HG02970 (cell line): ENCODE results near the gene CTNND1.
"Not testable (repeated sequence)": the region's sequence is repeated elsewhere in the genome, so short reads cannot be mapped to it uniquely, and the experiment has no call there.

ENCODE experiments used
- ATAC-seq: cut with Tn5 transposase; IDR thresholded peaks from one replicate; pipeline ENCODE4 v1.9.1; 2021; ENCODE audit warnings: mild to moderate bottlenecking, moderate library complexity, moderate number of reproducible peaks; ENCODE audit not compliant: unreplicated experiment, low FRiP score

CTNND1 gene

DNA sequence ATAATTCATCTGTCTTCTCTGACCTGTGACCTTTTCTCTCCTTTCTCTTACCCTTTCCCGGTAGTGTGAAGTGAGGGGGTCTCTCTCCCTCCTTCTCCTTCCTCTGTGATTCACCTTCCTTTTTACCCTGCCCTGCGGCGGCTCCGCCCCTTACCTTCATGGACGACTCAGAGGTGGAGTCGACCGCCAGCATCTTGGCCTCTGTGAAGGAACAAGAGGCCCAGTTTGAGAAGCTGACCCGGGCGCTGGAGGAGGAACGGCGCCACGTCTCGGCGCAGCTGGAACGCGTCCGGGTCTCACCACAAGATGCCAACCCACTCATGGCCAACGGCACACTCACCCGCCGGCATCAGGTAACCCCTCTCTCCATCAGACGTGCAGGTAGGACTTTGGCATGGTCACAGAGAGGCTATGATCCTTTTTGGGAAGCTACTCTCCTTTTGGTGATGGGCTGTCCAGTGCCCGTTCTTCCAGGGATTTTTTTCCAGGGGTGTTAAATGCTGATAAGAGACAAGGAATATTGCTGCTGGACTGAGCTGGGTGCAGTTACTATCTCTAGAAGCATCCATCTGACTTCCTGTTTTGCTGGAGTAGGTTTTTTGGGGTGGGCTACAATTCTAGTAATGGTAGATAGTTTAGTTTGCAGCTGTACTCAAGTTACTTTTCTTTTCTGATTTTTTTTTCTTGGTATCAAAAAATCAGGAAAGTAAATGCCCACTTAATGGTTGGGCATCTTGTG lies 29.9 kb downstream of the CTNND1 start:
- ATAC-seq, result no peak

DNA sequence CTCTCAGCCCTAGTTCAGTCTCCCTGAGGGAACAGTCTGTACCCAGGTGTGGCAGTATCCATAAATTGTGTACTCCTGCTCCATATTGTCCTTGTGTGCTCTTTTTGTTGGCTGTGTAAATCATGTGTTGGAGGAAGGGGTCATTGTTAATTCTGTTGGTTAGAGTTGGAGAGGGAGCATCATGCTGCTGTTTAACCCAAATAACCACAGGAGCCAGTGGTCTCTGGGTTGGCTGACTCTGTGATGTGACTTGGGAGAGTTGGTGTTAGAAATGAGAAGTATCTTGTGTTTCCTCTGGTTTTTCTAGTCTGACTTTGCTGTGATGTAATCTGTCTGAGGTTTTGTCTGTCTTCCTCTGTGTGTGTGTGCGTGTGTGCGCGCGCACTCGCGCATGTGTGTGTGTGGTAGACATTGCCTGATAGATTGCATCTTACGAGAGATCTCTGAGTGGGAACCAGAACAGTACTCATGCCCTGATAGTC lies 30.5 kb downstream of the CTNND1 start:
- peak; percentile 49 for ATAC-seq

DNA sequence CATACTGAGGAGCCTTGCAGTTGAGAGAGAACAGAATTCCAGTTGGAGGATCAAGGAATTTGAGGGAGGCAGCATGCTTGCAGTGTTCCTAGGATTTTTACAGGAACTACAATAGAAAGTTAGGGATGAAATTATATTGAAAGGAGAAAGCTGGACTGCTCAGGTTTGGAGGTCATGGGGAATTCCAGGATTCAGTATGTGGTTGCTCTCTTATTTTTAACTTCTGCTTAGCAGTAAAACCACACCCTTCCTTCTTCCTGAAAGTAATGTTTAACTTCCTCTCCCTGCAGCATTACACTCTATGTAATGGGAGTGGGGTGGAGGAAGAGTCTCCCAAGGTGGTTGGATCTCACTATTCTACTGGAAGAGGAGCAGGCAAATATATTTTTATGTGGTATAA lies 31.3 kb downstream of the CTNND1 start:
- ATAC-seq, result no peak

DNA sequence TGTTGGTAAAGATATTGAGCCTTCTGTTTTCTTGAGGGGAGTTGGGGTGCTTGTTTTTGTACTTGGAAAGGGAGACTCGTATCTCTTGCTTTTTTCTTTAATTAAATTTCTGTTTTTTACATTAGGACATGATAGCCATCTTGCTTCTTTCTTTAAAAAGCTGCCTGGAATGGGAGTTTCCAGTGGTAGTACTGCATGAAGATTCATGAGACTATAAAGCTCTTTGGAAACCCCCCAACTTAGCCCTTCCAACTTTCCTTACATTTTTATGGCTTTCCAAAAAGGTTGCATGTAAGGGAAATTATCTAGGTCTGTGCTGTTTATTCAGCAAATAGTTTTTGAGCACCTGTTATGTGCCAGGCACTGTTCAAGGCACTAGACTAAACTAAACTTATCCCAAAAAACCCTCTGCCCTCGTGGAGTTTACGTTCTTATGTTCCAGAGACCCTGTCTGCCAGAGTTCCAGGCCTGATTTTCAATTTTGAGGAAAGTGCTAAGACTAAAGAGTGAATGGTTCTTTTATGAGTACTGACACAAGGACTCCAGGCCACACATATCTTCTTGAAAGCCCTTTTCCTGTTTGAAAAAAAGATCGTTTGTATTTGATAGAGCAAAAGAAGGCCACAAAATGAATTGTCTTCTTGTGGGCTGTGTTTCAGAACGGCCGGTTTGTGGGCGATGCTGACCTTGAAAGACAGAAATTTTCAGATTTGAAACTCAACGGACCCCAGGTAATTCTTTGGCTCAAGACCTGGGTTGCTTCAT lies 31.9 kb downstream of the CTNND1 start:
- no peak for ATAC-seq

DNA sequence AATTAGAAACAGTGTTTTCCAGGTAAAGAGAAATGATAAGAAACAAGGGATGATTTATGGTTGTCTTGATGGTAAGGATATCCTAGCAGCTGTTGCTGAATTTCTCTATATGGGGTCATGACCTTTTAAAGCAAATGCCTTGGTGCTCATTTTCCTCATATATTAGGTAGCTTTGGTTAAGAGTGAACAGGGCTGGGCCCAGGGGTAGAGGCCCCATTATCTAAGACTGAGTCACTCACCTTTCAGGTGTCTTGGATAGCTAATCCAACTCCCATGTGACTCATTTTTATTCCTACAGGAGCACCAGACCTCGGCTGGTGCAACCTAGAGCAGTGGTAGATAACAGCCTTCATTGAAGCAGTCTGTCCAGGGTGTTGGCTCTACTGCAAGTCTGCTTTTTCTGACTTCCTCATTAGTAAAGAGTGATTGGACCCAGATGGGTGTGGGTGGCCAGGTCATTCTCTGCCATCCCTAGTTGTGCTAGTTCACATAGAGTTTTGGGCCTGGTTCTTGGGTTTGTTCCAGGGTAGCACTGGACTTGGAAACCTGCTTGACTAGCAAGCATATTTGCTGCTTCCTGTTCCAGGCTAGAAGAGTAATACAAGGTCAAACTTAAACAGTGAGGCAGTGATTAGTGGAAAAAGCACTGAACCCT lies 37.4 kb downstream of the CTNND1 start:
- ATAC-seq, result no peak

DNA sequence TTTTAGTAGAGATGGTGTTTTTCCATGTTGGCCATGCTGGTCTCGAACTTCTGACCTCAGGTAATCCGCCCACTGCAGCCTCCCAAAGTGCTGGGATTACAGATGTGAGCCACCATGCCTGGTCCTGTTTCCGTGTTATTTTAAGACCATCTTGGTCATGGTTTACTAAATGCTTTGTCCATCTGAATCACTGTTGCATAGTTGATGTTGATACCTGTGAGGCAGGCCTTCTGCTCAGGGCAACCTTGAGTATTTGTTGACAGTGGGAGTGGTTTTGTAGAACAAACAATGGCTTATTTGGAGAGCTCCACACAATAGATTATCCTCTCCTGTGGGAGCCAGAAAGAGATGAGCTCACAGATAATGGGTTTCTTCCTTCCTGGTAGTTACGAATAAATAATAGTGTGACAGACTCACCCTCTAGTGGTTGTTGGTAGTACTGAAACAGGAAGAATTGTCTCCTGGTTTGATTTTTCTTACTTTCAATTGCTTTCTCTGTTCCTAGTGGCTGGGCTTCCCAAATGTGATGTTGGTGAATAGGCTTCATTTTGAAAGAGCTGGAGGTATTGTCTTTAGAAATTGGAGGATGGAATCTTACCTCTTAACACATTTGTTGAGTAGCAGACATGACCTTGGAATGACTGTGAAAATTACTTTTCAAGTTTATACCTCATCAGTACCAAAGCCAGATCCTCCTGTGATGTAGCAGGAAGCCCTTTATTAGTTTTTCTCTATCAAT lies 39.0 kb downstream of the CTNND1 start:
- peak; percentile 61 for ATAC-seq

DNA sequence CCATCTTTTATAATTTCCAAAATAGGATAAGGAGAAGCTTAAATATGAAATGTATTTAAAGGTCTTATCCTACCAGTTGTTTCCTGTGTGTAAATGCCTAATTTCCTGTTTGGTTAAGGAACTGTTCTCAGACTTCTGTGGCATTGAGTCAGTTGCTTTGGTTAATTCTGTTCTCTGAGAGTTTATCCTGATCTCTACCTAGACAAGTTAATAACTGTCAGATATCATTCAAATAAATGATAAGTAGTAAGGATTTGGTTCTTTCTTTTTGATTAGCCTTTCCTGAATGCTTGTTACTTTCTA lies 39.5 kb downstream of the CTNND1 start:
- no peak for ATAC-seq

DNA sequence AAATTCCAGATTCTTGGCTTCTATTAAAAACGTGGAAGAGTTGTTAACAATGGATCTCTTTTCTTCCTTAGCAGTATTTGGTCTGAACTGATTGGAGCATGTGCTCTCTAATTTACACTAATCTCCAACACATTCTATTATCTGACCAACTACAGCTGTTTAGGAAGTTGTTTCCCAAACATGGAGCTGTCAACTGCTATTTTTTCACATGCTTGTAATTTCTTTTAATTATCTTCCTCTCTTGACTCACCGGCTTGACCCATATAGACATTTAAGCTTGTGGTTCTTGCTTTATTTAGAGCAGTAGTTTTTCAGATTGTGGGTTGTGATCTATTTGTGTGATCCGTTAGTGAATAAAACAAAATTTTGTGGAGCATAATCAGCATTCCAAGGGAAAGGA lies 40.8 kb downstream of the CTNND1 start:
- ATAC-seq, result no peak

DNA sequence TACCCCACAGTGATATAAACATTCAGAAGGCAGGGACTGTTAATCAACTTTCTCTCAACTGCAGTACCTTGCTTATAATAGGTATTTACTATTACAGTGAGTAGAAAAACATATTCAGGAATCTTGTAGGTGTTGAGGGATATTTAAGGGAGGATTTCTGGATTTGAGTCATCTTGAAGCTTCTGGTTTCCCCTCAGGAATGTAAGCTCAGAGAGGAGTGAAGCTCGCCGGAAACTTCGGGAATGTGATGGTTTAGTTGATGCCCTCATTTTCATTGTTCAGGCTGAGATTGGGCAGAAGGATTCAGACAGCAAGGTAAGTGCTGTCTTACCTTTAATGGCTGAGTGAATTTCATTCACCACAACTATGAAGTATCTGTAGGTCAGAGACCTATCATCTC lies 42.9 kb downstream of the CTNND1 start:
- ATAC-seq, result no peak

DNA sequence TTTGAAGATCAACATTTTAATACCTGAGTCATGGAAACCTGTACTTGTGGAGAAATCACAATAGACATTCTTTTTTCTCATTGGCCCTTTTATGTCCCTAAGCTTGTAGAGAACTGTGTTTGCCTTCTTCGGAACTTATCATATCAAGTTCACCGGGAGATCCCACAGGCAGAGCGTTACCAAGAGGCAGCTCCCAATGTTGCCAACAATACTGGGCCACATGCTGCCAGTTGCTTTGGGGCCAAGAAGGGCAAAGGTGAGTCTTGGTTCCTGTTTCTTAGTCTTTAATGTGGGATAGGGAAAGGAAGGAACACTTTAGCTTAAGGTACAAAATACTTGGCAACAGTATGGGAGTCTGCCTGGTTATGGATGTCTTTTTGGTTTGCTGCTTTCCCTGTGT lies 44.2 kb downstream of the CTNND1 start:
- no peak for ATAC-seq

DNA sequence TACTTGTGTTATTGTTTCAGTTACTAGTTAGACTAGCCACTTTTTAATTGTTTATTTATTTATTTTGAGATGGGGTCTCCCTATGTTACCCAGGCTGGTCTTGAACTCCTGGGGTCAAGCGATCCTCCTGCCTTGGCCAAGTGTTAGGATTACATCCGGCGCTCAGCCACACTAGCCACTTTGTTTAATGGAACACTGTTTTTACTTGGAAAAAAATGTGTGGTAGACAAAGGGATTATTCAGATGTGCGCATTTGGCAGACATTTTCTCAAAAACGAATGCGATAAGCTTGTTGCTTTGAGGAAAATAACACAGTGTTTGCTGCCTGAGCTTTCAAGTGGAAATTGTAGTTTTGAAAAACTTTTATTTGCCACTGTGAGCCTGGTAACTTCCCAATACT lies 51.0 kb downstream of the CTNND1 start:
- no peak for ATAC-seq

DNA sequence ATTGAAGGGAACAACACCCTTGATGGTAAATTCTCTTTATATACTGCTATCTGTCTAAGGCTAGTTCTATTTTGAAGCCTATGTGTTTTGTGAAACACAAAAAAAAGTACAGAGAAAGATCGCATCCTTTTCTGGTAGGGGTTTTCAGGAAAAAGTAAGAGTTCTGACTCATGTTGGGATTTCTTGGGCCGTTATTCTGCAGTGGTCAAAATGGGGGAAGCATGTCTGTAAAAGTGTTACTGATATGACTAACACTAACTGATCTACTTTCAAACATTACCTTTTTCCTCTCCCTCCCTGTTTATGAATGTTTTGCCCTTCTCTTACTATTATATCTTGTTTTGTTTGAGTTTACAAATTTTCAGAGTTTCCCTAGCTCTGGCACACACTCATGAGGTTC lies 53.9 kb downstream of the CTNND1 start:
- no peak for ATAC-seq

DNA sequence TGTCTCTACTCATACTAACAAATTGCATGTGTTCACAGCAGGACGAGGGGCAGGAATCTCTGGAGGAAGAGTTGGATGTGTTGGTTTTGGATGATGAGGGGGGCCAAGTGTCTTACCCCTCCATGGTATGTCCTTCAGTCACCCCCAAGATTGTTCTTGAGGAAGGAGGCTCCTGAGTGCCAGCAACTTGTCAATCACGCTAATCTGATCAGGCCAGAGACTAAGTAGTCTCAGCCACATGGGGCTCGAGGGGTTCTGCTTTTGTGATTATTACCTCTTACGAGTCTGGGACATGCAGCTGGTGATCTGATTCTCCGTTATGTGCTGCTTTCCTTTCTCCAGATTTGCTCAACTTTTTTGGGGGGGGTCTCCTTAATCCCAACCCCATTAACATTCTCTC lies 54.3 kb downstream of the CTNND1 start:
- no peak for ATAC-seq

DNA sequence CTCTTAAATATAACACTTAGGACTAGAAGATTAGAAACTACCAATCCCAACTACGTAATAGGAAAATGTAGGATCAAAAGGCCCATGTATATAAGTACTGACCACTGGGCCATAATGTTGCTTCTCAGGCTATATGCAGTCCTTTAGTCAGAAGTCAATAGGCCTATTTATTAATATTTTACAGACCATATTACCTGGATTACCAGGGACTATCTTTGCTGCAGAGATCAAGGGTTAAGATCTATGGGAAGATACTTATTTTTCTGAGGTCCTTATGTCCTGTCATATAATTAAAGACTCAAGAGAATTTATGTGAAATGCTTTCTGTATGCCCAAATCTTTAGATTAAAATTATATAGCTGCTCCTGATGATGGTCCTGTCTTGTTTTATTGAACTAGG lies 57.2 kb downstream of the CTNND1 start:
- no peak for ATAC-seq

DNA sequence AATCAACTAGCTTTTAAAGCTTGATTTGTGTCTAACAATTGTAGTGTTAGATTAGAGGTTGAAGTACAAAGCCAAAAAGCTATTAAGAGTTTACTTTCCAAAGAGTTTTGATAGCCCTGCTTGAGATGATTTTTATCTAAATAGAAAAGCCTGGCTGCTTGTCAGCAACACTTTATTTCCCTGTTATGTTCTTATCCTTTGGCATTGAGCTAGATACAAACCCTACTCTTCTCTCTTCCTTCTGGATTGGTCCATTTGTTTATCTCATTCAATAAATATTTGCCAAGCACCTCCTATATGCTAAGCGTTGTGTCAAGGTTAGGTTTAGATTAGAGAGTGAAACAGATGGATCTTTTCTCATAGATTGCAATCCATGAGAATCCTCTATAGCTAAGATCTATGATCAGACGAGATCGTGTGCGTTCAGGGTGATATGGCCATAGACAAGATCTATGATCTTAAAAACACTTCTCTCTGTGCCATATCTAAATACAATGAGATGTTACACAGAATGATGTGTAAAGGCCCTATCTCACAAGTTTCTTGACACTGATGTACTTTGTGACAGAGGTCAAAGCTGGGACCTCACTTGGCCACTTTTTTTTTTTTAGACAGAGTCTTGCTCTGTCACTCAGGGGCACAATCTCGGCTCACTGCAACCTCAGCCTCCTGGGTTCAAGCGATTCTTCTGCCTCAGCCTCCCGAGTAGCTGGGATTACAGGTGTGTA lies 57.8 kb downstream of the CTNND1 start:
- no peak for ATAC-seq

DNA sequence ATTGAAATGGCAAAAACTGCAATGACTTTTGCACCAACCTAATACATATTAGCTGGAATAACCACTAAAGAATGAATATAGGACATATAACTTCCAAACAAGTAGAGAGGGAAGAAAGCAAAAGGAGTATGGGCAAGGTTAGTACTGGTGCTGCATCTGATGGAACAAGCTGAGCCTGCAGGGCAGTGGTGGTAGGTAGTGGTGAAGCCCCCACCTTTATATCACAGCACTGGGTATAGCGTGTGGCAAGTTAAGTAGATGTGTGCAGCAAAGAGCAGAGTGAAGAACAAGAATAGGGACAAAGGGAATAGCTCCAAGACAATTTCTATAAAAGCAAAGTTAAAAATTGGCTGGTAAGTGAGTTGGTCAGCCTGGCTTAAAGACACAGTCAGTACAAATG lies 62.3 kb downstream of the CTNND1 start:
- ATAC-seq, result no peak

DNA sequence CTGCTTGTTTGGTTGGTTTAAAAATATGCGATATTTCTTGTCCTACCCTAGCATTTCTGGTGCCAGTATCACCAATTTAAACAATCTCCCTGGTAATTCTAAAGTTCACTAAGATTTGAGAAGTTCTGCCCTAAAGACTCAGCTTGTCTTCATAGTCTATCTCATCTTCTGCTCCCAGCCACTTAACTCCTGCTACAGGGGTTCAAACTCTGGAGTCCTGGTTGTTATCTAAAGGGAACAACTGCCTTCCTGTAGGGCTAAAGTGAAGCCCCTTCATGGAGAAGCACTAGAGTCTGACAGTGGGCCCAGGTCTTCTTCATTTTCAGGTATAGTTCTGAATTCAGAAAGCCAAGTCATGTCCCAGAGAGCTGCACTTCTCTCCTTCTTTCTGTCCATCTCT lies 73.2 kb downstream of the CTNND1 start:
- ATAC-seq, result no peak

DNA sequence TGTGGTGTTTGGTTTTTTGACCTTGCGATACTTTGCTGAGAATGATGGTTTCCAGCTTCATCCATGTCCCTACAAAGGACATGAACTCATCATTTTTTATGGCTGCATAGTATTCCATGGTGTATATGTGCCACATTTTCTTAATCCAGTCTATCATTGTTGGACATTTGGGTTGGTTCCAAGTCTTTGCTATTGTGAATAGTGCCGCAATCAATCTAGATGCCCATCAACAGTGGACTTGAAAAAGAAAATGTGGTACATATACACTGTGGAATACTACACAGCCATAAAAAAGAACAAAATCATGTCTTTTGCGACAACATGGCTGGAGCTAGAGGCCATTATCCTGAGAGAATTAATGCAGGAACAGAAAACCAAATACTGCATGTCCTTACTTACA lies 77.0 kb downstream of the CTNND1 start:
- not testable (repeated sequence) for ATAC-seq

DNA sequence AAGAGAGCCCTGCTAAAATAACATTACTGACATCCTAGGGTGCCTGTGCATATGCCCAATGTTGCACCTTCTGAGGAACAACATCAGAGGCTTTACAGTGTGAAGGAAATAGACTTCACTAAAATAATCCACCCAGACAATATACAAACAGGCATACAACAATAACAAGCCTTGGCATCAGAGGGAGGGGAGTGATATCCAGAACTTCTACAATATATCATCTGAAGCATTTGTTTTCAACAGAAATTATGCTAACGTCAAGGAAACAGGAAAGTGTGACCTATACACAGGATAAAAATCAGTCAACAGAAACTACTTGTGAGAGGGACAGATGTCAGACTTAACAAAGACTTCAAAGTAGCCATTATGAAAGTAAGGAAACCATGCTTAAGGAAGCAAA lies 81.3 kb downstream of the CTNND1 start:
- no peak for ATAC-seq

DNA sequence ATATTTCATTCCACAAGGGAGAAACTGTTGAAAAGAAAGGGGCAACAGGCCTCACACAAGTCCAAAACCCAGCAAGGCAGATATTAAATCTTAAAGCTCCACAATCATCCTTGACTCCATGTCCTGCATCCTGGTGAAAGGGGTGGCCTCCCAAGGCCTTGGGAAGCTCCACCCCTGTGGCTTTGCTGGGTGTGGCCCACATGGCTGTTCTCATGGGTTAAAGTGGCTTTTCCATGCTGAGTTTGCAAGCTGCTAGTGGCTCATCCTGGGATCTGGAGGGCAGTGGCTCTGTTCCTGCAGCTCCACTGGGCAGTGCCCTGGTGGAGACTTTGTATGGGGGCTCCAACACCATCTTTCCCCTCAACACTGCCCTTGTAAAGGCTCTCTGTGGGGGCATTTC lies 106.4 kb downstream of the CTNND1 start:
- no peak for ATAC-seq
